NCI-H2227 (cell line): ENCODE results near the gene DUSP18.
"Not testable (repeated sequence)": the region's sequence is repeated elsewhere in the genome, so short reads cannot be mapped to it uniquely, and the experiment has no call there.

Experiments
- DNase-seq: peaks from one replicate; lab custom pipeline; 2025; ENCODE audit not compliant: unreplicated experiment; lab: John Stamatoyannopoulos, UW

Gene DUSP18

GRCh38 chr22:30679895-30680690 is 12.4 kb upstream of the DUSP18 start:
- not testable (repeated sequence) for DNase-seq

GRCh38 chr22:30676565-30676964 is 8.9 kb upstream of the DUSP18 start:
- DNase-seq: not testable (repeated sequence)

GRCh38 chr22:30675436-30675835 is 7.8 kb upstream of the DUSP18 start:
- peak; percentile 73 for DNase-seq

GRCh38 chr22:30674482-30674881 is 6.8 kb upstream of the DUSP18 start:
- no peak for DNase-seq

GRCh38 chr22:30673136-30673535 is 5.5 kb upstream of the DUSP18 start:
- no peak for DNase-seq

GRCh38 chr22:30671071-30671470 is 3.4 kb upstream of the DUSP18 start:
- DNase-seq: no peak

GRCh38 chr22:30668386-30668710 is 673 bp upstream of the DUSP18 start:
- DNase-seq: peak; percentile 50

- DNase-seq: no peak
Observed at GRCh38 chr22:30667107-30667493, 575 bp downstream of the DUSP18 start.

GRCh38 chr22:30665786-30666185 is 1.9 kb downstream of the DUSP18 start:
- DNase-seq: no peak

- DNase-seq: no peak
Observed at GRCh38 chr22:30665266-30665665, 2.4 kb downstream of the DUSP18 start.

GRCh38 chr22:30664798-30665197 is 2.9 kb downstream of the DUSP18 start:
- no peak for DNase-seq

- peak; percentile 20 for DNase-seq
Observed at GRCh38 chr22:30662040-30662439, 5.6 kb downstream of the DUSP18 start.

GRCh38 chr22:30655532-30655931 is 12.1 kb downstream of the DUSP18 start:
- no peak for DNase-seq

- no peak for DNase-seq
Observed at GRCh38 chr22:30654361-30654760, 13.3 kb downstream of the DUSP18 start.

- no peak for DNase-seq
Observed at GRCh38 chr22:30652852-30653251, 14.8 kb downstream of the DUSP18 start.

GRCh38 chr22:30650508-30651116 is 17.1 kb downstream of the DUSP18 start:
- DNase-seq: no peak

GRCh38 chr22:30649430-30650007 is 18.2 kb downstream of the DUSP18 start:
- no peak for DNase-seq

GRCh38 chr22:30648825-30649224 is 18.9 kb downstream of the DUSP18 start:
- no peak for DNase-seq

- DNase-seq: no peak
Observed at GRCh38 chr22:30647536-30647935, 20.1 kb downstream of the DUSP18 start.

GRCh38 chr22:30646518-30647160 is 21.0 kb downstream of the DUSP18 start:
- DNase-seq: no peak

GRCh38 chr22:30643055-30643875 is 24.4 kb downstream of the DUSP18 start:
- no peak for DNase-seq
